Fibroblast of lung (primary cell): ENCODE results near the gene ISY1. TPM values are rescaled to one million over a fixed set of nuclear protein-coding genes. Genes with fewer than 3 reads are reported as not detected.

Experiments
- DNase-seq, 2 donors: peaks; one replicate each; pipeline versions ENCODE4 v3.0.0 to v3.0.0-alpha.2; 2010; ENCODE audit warnings: low read depth in 2 of 2
- H2AFZ ChIP-seq: 2 replicates; pipeline ENCODE4 v1.5.1; 2012; ENCODE audit warnings: low read length, control low read depth, inconsistent platforms
- H3K27ac ChIP-seq: 2 replicates; pipeline ENCODE4 v1.5.1; 2011; ENCODE audit warnings: low read length, control low read depth; ENCODE audit not compliant: insufficient read depth
- H3K27me3 ChIP-seq: 2 replicates; pipeline ENCODE4 v1.5.1; 2011; ENCODE audit warnings: mild to moderate bottlenecking, low read length; ENCODE audit not compliant: control insufficient read depth, insufficient read depth
- H3K36me3 ChIP-seq: 2 replicates; pipeline ENCODE4 v1.5.1; 2011; ENCODE audit warnings: low read length; ENCODE audit not compliant: control insufficient read depth, insufficient read depth
- H3K4me1 ChIP-seq: 2 replicates; pipeline ENCODE4 v1.5.1; 2011; ENCODE audit warnings: low read length; ENCODE audit not compliant: control insufficient read depth, insufficient read depth; ENCODE audit errors: extremely low read depth
- H3K4me2 ChIP-seq: 2 replicates; pipeline ENCODE4 v1.5.1; 2011; ENCODE audit warnings: low read length, control low read depth; ENCODE audit not compliant: insufficient read depth; ENCODE audit errors: extremely low read depth
- H3K4me3 ChIP-seq, 4 experiments: fragments of 200-600 bp in 1 of 4; sonication (generic) in 1 of 4; replicated peaks in 1 of 4; 2 replicates each; pipeline ENCODE4 v1.5.1; 2011 to 2016; ENCODE audit warnings: low read length in 4 of 4, low read depth in 3 of 4, mild to moderate bottlenecking in 3 of 4, control low read depth in 2 of 4, inconsistent platforms in 1 of 4, mixed read lengths in 1 of 4; ENCODE audit not compliant: insufficient read depth in 1 of 4; ENCODE audit errors: control extremely low read depth in 1 of 4
- H3K79me2 ChIP-seq: 2 replicates; pipeline ENCODE4 v1.5.1; 2012; ENCODE audit warnings: mild to moderate bottlenecking, low read length, inconsistent platforms; ENCODE audit not compliant: control insufficient read depth, insufficient read depth
- H3K9ac ChIP-seq: 2 replicates; pipeline ENCODE4 v1.5.1; 2011; ENCODE audit warnings: mild to moderate bottlenecking, low read length, control low read depth; ENCODE audit not compliant: insufficient read depth
- H3K9me3 ChIP-seq: 2 replicates; pipeline ENCODE4 v1.5.1; 2012; ENCODE audit warnings: low read depth, low read length; ENCODE audit not compliant: control insufficient read depth, insufficient read depth
- H4K20me1 ChIP-seq: 2 replicates; pipeline ENCODE4 v1.5.1; 2011; ENCODE audit warnings: low read length; ENCODE audit not compliant: control insufficient read depth, insufficient read depth; ENCODE audit errors: extremely low read depth
- EZH2 ChIP-seq: IDR thresholded peaks from 2 replicates; pipeline ENCODE4 v1.5.1; 2012; ENCODE audit warnings: low read length, control low read depth, mild to moderate bottlenecking; ENCODE audit errors: missing control alignments
- polyA plus RNA-seq, 2 donors: library from polyadenylated mRNA; depleted of rRNA in 1 of 2; stranded (reverse) in 1 of 2; unstranded in 1 of 2; fragments of >200 nt; gene quantifications; 2 replicates each; pipeline ENCODE4 v1.2.1, GENCODE V29; 2011 to 2012; ENCODE audit warnings: missing spikeins in 1 of 2
- total RNA-seq: library from RNA; depleted of rRNA; stranded (reverse); fragments of >200 nt; gene quantifications from 2 replicates; pipeline ENCODE4 v1.2.1, GENCODE V29; 2014
- TF ChIP-seq, protein P1 (sequence below), 2 donors: IDR thresholded peaks in 1 of 2; conservative IDR thresholded peaks in 1 of 2; 1 replicate in 1 of 2; 2 replicates in 1 of 2; pipeline ENCODE4 v1.5.1; 2011 to 2012; ENCODE audit warnings: low read length in 2 of 2, control low read depth in 1 of 2, inconsistent platforms in 1 of 2, low read depth in 1 of 2, mild to moderate bottlenecking in 1 of 2

ISY1 gene
- total and polyA plus RNA-seq, 2 donors (not counting 1 experiment from before 2014, with no cell fraction given) = 34.8 to 39.6 TPM

- no peak overlapping the region for H2AFZ ChIP-seq
- no peak overlapping the region for H3K27ac ChIP-seq
- H3K9ac ChIP-seq = no peak overlapping the region
- H3K27me3 ChIP-seq = no peaks in the 10 kb centered on the region
- no peak for DNase-seq
- no peak overlapping the region for H3K4me3 ChIP-seq
- no peak for TF ChIP-seq EZH2
- TF ChIP-seq, protein P1, sequence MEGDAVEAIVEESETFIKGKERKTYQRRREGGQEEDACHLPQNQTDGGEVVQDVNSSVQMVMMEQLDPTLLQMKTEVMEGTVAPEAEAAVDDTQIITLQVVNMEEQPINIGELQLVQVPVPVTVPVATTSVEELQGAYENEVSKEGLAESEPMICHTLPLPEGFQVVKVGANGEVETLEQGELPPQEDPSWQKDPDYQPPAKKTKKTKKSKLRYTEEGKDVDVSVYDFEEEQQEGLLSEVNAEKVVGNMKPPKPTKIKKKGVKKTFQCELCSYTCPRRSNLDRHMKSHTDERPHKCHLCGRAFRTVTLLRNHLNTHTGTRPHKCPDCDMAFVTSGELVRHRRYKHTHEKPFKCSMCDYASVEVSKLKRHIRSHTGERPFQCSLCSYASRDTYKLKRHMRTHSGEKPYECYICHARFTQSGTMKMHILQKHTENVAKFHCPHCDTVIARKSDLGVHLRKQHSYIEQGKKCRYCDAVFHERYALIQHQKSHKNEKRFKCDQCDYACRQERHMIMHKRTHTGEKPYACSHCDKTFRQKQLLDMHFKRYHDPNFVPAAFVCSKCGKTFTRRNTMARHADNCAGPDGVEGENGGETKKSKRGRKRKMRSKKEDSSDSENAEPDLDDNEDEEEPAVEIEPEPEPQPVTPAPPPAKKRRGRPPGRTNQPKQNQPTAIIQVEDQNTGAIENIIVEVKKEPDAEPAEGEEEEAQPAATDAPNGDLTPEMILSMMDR (conservative IDR thresholded peaks at IDR 0.05 in 1 of 2, IDR thresholded peaks at IDR 0.05 in 1 of 2; ENCODE audit: low read depth in 1 of 2, low read length in 2 of 2) = no peak
- no peaks in the 10 kb centered on the region for H3K4me1 ChIP-seq
- peaks cover 2% of the 10 kb centered on the region for H4K20me1 ChIP-seq
- no peaks in the 10 kb centered on the region for H3K9me3 ChIP-seq
- H3K79me2 ChIP-seq = peaks cover 3% of the 10 kb centered on the region
- H3K4me2 ChIP-seq = no peak overlapping the region
- no peaks in the 10 kb centered on the region for H3K36me3 ChIP-seq
Measured at GRCh38 chr3:129104498-129105079, 56.3 kb downstream of the ISY1 start.

- Histone ChIP-seq H3K27ac (no peak overlapping the region), H2AFZ (no peak overlapping the region), H3K79me2 (peaks cover 3% of the 10 kb centered on the region), H4K20me1 (peaks cover 2% of the 10 kb centered on the region), H3K4me3 (no peak overlapping the region), H3K9ac (no peak overlapping the region), H3K4me1 (no peaks in the 10 kb centered on the region), H3K4me2 (no peak overlapping the region), H3K9me3 (no peaks in the 10 kb centered on the region), H3K27me3 (no peaks in the 10 kb centered on the region), H3K36me3 (no peaks in the 10 kb centered on the region)
- TF ChIP-seq, protein P1 (conservative IDR thresholded peaks at IDR 0.05 in 1 of 2, IDR thresholded peaks at IDR 0.05 in 1 of 2; ENCODE audit: low read depth in 1 of 2, low read length in 2 of 2) = no peak
- TF ChIP-seq EZH2 = no peak
- no peak for DNase-seq
Measured at GRCh38 chr3:129104051-129104450, 56.8 kb downstream of the ISY1 start.

GRCh38 chr3:129103296-129103695 is 57.6 kb downstream of the ISY1 start:
- H3K9ac ChIP-seq = no peak overlapping the region
- DNase-seq = no peak
- no peak overlapping the region for H2AFZ ChIP-seq
- no peaks in the 10 kb centered on the region for H3K9me3 ChIP-seq
- no peak overlapping the region for H3K4me3 ChIP-seq
- no peaks in the 10 kb centered on the region for H3K27me3 ChIP-seq
- H3K4me2 ChIP-seq = no peak overlapping the region
- no peaks in the 10 kb centered on the region for H3K4me1 ChIP-seq
- peaks cover 3% of the 10 kb centered on the region for H3K79me2 ChIP-seq
- no peaks in the 10 kb centered on the region for H3K36me3 ChIP-seq
- peaks cover 2% of the 10 kb centered on the region for H4K20me1 ChIP-seq
- H3K27ac ChIP-seq = no peak overlapping the region
- TF ChIP-seq EZH2 = no peak
- TF ChIP-seq, protein P1 (conservative IDR thresholded peaks at IDR 0.05 in 1 of 2, IDR thresholded peaks at IDR 0.05 in 1 of 2; ENCODE audit: low read depth in 1 of 2, low read length in 2 of 2) = no peak
